Globus pallidus (tissue), 1 donor: ENCODE data around the gene CCDC198.
A peak's percentile ranks its signal among the peaks of the same experiment; 100 is the strongest.

Experiments
- DNase-seq: peaks from one replicate; pipeline ENCODE4 v3.0.0-alpha.2; 2015; ENCODE audit warnings: low spot score

Gene CCDC198, protein sequence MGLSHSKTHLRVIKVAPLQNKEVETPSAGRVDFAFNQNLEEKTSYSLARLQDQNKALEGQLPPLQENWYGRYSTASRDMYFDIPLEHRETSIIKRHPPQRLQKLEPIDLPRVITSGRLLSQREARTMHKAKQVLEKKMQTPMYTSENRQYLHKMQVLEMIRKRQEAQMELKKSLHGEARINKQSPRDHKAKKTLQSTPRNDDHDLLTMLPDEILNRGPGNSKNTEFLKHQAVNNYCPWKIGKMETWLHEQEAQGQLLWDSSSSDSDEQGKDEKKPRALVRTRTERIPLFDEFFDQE

DNA sequence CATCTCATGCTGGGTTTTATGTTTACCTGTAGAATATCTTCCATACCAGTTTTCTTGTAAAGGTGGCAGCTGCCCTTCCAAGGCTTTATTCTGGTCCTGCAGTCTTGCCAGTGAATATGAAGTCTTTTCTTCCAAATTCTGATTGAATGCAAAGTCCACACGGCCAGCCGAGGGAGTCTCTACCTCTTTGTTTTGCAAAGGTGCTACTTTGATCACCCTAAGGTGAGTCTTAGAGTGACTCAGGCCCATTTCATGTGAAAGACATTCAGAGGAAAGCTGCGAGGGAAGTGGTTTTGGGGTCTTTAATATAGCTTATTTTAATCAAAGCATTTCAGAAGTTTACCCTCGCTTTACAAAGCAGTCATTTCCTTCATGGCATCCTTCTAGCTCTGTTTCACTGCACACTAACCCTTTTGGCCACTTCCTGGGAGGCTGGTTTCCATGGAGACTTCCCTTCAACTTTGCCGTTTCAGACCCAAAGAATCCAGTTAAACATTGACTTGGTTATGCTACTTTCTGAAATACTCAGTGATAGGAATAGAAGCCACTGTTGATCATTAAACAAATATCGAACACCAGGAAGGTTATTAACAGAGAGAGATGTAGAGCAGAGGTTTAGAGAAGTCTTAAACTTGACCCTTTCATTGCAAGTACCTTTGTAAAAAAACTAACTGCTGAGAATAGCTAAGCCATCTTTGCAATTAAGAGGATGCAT, at the start of gene CCDC198:
TSS of gene CCDC198 (minus strand) at position 391 of the 715 bp plus-strand sequence. CDS start at position 249, 142 bp downstream.
- no peak for DNase-seq

DNA sequence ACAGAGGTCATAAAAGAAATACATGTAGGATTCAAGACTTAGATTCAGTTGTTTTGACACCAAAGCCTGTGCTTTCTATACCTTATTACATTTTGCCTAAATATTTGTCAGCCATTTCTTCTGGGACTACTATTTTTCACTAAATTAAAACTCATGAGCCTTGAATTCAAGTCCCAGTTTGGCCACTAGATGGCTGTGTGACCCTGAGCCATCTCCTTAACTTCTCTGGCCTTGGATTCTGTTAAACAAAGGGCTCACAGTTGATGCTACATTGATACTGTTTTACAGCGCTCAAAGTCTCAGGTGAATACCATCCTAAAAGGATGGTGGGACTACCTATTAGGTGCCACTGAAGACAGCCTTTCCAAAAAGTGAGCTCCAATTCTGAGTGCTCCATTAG, 39.6 kb upstream of the CCDC198 start:
- no peak for DNase-seq

DNA sequence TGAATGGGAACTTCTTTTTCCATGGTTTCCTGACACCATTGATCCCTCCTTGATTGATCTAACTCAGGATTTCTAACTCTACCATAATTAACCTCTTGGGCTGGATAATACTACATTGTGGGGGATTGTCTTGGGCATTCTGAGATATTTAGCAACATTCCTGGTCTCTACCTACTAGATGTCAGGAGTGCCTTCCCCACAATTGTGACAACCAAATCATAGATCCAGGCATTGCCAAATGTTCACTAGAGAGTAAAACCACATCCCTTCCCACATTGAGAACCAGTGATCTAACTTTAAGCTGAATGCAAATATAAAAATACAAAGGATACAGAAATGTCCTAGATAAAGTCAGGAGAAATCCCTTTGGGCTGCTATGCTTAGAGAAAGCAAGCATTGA, 36.9 kb upstream of the CCDC198 start:
- DNase-seq: no peak

DNA sequence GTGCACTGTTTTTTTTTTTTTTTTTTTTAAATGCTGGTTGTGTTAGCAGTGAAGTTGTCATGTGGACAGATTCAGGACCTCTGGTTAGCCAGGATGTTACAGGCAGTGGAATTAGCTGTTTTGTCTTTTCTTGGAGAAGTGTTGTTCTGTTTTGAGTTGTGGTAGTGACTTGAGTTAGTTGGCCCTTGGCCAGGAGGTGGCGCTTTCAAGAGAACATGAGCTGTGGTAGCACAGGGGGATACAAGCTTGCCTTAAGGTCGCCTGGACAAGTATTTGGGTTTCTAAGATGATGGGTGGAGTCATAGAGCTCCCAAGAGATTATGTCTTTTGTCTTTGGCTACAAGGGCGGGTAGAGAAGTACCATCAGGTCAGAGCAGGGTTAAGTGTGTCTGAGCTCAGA, 33.3 kb upstream of the CCDC198 start:
- no peak for DNase-seq

DNA sequence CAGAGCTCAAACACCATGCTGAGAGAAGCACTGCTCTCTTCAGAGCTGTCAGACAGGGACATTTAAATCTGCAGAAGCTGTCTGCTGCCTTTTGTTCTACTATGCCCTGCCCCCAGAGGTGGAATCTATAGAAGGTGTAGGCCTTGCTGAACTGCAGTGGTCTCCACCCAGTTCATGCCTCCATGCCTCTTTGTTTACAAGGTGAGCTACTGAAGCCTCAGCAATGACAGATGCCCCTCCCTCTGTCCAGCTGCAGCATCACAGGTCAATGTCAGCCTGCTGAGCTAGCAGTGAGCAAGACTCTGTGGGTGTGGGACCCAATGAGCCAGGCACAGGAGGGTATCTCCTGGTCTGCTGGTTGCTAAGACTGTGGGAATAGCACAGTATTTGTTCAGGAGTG, 25.4 kb upstream of the CCDC198 start:
- no peak for DNase-seq

DNA sequence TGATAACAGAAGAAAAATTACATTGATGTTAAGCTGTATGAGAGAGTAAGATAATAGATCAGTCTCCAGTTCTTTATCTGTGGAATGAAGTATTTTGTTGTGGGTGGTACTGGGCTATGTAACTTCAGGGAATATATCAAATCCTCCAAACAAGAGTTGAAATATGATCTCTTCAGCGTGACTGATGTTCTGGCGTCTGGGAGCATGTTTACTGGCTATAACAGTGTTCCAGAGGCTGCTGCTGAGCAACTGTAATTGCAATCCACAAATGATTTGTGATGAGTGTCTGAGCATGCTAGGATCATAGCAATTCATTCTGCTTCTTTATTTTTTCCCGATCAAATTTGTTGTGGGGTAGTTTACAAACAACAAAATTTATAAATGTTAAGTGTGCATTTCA, 18.6 kb upstream of the CCDC198 start:
- DNase-seq: no peak

DNA sequence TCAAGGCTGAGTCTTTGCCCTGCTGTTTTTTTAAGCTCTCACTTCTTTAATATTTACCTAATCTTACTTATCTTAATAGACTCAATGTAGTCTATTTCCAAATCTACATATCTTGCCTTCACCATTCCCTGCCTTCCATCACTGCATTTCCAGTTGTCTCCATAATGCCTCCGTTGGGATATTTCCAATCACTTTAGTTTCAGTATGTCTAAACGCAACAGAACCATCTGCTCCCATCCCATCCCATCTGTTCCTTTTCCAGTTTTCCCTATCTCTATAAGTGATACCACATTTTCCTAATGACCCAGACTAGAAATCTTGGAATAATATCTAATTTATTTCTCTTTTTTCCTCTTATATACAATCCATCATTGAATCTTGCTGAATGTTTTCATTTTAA, 15.1 kb upstream of the CCDC198 start:
- no peak for DNase-seq

DNA sequence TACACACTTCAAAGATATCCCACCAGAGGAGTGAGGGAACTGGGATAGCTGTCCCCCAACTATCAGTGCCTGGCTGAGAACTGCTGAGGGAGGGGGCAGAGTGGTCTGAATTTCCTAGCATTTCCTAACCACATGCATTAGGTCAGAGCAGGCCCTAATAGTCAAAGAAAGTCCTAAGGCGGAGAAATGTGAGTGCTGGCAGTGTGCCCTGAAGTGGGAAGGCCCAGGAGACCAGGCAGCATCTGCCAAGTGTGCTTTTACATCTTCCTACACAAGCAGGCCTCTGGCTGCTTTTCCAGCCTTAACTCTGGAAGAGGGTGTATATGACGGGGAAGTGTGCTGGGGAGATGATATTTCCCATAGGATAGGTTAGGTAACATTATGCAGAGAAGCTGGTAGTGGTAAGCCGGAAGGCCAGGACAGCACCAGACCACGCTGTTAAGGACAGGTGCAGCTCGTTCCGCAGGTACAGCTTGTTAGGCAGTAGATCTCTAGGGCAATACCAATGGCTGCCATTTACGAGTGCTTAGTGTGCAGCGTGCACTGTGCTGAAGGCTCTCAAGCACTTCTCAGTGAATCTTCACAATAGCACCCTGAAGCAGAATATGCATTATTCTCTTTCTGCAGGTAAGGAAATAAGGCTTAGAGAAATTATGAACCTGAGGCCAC, 9.1 kb upstream of the CCDC198 start:
- DNase-seq: no peak

DNA sequence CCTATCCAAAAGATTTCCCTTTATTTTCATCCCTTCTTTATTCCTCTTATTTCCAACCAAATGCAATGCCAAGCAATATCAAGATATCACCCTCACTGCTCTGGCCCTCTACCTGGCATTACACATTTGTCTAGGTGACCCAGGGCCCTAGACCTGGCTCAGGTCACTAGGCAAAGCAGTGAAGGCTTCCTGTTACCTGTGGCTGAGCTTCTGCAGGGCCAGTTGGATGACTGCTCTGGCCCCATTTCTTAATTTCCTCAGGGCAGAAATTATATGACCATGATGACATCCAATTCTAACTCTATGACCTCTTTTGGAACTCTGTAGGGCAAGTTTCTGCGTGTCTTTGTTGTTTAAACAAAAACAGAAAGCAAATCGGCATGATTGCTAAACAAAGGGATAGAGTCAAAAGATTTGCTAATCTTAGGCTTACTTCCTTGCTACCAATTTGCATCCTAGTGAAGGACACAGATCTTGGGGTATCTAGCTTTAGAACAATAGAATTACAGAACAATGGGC, 7.4 kb upstream of the CCDC198 start:
- DNase-seq: no peak

DNA sequence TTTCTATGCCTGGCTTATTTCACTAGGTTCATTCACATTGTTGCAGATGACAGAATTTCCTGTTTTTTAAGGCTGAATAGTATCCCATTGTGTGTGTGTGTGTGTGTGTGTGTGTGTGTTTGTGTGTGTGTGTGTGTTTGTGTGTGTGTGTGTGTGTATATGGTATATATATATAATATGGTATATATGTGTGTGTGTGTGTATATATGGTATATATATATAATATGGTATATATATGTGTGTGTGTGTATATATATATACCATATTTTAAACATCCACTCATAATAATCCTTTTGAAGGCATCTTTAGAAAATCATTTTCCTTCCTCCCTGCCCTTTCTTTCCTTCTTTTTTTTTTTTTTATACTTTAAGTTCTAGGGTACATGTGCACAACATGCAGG, 5.0 kb upstream of the CCDC198 start:
- DNase-seq: no peak

DNA sequence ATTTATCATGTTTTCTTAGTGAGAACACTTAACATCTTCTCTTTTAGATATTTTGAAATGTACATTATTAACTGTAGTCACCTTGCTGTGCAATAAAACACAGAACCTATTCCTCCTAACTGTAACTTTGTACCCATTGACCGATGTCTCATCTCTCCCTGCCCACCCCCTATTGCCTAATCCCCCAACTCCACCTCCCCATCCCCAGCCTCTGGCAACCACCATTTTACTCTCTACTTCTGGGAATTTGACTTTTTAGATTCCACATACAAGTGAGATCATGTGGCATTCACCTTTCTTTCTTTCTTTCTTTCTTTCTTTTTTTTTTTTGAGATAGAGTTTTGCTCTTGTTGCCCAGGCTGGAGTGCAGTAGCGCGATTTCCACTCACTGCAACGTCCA, 4.4 kb upstream of the CCDC198 start:
- no peak for DNase-seq

DNA sequence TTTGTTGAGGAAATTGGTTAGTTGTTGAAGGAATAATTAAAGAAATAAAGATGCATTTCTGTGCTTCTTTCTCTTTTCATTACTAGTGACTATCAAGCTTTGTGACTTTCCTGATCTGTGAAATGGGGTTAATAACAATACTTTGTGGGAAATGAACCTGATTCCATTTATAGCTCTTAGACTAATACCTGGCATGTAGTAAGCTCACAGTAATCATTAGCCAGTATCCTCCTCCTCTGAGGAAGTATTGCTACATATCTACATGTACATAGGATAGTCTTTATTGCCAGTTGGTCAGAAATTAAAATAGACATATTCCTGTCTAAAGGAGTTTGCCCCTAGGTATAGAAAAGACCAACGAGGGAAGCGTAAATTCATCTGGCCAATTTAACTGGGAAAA, 1.8 kb upstream of the CCDC198 start:
- DNase-seq: no peak

DNA sequence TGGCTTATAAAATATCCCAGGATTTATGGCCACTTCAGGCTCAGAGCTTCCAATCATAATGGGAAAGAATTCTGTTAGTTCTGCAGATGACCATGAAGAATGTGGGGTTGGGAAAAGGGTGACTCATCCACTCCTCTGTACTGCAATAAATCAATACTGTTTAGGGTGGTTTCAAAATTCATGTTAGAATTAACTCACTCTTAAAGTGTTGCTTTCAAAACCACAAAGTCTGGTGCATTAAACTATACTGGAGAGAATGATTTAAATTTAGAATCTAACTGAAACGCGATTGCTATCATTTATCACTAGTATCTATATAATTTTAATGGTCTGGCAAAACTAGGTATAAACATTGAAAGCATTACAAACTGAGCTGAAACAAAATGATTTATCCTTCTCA, 798 bp downstream of the CCDC198 start:
- no peak for DNase-seq

DNA sequence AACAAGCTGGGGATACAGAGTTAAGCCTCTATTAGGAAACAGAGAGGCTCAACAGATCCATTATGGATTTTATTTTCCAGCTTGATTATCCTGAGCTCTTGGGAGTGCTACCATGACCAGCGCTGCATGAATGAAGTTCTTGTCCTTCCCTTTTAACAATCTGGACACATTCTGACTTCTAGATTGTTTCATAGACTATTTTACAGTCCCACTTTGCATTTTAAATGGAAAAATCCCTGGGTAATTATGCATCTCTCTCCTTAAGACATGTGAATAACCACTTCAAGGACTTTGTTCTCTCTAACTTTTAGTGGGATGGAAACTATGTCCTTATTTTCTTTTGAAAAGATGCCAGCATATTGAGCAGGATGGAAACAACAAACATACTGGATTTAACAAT, 2.0 kb downstream of the CCDC198 start:
- DNase-seq: no peak

DNA sequence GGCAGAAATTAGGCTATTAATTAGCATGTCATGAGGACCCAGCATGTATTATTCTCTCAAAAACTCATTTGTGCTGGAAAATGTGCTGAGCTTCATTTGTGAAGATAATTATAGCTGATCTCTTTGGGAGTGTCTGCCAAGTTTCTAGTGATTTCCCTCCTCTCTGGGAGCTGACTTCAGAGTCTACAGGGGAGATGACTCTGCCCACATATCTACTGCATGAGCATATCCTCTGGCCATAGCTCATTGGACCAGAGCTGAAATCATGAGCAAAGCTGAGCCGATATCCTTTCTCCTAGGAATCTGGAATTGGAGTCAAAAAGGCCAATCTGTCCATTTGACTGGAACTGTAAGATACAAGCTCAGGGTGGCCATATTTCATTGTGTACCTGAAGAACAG, 5.9 kb downstream of the CCDC198 start:
- no peak for DNase-seq

DNA sequence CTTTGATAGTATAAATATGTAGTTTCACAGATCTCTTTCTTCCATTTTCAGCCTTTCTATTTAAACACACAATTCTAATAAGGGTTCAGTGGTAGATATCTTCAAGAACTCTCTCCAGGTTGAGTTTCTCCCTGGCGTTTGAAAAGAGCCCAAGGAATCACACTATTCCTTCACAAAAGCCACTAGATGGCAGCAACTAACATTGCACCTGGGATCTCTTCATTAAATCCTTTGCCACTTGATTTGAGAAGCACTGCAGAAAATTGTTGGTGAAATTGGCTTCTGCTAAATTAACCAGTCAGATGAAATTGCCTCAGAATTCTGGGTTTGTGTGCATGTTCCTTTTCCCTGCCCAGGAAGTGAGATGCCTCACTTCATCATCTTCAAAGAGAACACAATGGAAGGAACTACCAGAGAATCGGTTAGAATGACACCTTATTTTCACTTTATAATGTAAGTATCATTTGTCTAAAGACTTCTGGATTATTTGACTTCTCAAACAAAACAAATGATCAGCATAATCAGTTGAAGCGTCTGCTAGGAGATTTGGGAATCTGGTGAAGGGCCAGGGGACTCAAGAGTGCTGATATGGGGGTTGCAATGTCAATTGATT, 6.8 kb downstream of the CCDC198 start:
- DNase-seq: peak; percentile 29

DNA sequence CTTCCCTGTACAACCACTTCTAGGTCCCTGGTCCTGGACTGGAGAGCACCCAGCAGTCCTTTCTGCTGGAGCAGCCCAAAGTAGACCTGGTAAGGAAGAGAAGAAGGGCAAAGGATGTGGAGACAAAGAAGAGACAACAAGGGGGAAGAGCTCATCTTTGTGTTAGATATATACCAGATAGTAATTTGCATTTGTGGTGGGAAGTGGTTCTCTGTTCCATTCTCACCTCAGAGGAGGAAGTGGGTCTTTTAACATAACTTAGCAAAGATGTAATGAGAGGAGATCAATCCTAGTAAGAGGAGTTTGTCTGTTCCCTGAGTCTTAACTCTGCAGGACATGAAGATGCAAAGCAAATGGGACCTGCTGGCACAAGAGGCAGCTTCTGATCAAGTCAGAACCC, 8.0 kb downstream of the CCDC198 start:
- DNase-seq: no peak

DNA sequence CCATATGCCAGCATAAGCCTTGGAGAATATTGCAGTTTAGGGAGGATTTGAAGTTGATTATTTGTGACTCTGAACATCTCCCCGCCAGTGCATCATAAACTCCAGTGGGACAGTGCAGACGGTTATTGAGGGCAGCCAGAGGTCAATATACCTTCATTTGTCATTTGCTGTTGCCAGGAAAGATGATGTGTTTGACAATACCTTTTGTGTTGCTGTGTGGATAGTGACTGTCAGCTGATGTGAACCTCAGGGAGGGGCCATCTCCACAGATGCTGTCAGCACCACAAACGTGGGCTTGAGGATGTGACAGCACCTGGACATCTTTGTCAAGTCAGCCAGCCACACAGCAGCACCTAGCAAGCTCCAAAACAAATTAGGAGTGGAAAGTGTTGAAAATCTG, 11.5 kb downstream of the CCDC198 start:
- DNase-seq: no peak

DNA sequence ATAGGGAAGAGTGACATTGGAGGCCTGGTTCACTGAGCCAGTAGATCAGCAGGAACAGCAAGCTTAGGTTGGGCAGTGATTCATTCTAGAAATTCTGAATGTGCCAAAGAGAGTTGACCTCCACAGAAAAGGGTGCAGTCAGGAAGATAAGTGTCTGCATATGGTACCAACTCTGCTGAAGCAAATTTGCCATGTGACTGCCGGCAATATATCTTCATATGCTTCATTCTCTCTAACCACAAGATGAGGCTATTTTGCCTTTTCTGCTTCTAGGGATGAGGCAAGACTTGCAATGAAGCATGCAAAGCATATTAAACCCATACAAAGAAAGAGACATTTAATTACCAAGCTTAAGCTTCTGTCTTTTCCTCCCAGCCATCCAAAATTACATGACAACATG, 13.6 kb downstream of the CCDC198 start:
- no peak for DNase-seq

DNA sequence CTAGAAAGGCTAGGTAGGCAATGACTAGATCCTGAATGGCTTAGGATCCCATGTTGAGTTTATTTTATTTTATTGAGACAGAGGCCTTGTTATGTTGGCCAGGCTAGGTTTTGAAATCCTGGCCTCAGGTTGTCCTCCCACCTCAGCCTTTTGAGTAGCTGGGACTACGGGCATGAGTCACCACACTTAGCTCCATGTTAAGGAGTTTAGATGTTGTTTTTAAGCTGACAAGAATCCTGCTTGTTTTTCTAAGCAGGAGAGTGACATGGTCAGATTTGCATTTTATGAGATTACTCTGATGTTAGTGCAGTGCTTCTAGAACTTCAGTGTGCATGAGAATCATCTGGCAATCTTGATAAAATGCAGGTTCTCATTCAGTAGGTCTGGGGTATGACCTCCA, 14.5 kb downstream of the CCDC198 start:
- no peak for DNase-seq

DNA sequence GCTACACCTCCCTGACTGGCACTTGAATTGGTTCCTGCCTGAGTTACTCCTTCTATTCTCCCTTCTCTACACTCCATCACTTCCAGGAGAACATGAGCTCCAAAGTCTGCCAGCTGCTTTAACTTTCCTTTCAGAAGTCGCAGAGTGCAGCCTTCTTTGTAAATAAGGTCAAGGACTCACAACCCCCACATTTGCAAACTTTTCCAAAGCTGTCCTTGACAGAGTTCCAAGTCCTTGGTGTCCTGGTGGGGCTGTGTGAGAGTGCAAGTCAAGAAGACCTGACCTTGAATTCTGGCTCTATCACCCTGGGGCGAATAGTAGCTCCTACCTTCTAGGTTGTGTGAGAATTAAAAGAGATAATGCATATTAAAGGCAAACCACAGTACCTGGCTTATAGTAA, 15.6 kb downstream of the CCDC198 start:
- no peak for DNase-seq

DNA sequence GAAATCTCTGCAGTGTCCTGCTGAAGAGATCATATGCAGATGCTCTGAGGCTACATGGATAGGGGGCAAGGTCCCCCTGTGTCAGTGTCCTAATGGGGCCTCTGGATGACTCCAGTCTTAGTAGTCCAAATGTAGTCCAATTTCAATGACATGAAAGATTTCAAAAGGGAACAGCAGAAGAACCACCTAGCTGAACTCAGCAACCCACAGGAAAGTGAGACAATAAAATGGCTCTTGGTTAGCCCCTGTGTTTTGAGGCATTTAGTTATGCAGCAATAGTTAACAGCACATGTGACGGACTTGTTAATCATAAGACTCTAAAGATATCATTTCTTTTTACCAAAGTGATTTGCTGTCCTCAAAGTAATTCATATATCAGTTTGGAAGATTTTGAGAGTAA, 22.7 kb downstream of the CCDC198 start:
- DNase-seq: no peak
